Erythroblast (primary cell): ENCODE data around the gene MRPS10.
A peak's percentile ranks its signal among the peaks of the same experiment; 100 is the strongest.

ENCODE experiments used
- DNase-seq, 2 experiments: peaks; one replicate each; lab custom pipeline; 2025; lab: John Stamatoyannopoulos, UW
- GATA1 ChIP-seq: IDR thresholded peaks from 2 replicates; pipeline ENCODE4 v1.6.1; 2011; ENCODE audit warnings: low read depth, mild to moderate bottlenecking, control low read depth, low read length, moderate library complexity
- POLR2A ChIP-seq: IDR thresholded peaks from 2 replicates; pipeline ENCODE4 v1.6.1; 2011; ENCODE audit warnings: mild to moderate bottlenecking, low read length

MRPS10 gene

DNA sequence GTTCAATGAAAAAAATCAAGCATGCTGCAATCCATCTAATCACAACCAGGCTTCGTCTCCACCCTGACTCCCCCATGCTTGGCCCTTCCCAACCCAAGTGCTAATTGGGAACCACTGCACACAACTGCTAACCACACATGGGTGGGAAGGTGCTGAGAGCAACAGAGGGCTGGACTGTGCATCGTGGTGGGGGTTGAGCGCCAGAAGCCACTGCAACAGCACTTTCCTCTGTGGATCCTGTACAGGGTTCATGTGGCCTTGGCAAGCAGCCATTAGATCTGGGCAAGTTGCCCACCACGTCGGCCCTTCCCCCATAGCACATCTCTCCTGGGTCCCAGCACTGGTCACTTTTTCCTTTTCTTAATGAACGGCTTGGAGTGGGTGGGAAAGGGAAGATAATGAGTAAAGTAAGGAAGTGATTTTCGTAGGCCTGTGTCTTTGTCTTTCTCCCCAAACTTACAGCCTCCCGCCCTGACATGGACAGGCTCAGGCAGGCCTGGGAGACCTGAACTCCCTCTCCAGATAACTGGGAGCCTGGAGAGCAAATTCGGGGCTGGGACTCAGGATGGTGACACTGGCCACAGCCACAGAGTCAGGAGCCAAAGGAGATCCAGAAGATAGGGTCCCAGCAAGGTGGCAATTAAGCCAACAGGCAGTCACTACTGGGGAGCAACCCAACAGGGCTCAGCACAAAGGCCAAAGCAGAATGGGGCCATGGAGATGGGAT, 34.4 kb upstream of the MRPS10 start:
- TF ChIP-seq POLR2A (no peak), GATA1 (no peak)
- DNase-seq: peak; percentile 14 to 31

GRCh38 chr6:42251500-42251899, 33.8 kb upstream of the MRPS10 start:
- no peak for DNase-seq
- no peak for TF ChIP-seq GATA1
- no peak for TF ChIP-seq POLR2A

DNA sequence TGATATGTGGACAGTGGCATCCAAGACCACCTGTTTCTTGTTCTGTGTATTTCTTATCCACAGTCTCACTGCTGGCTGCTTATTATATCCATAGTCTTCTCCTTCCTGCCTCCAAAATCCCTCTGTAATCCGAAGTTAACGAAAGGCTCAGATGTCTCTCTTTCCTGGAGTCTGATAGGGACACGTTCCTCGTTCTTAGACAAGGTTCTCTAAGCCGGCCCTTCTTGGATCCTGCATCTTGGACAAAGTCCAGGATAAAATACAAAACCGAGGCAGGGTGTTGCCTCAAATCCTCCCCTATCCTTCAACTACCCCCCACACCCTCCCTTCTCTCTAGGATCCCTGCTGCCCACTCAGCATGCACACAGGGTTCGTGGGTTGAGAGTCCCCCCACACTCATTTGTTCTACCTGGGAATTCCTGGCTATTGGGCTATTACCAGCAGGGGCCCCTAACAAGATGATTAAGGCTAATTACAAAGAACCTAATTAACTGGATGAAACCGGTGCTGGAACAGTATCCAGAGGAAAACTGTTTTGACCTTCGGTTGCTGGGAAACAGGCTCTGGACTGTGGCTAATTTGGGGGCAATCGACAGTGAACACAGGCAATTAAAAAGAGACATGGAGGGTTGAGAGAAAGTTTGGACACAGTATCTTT, 32.7 kb upstream of the MRPS10 start:
- no peak for TF ChIP-seq POLR2A
- TF ChIP-seq GATA1: no peak
- no peak for DNase-seq

GRCh38 chr6:42249279-42249678, 31.6 kb upstream of the MRPS10 start:
- TF ChIP-seq POLR2A: no peak
- TF ChIP-seq GATA1: no peak
- DNase-seq: no peak

GRCh38 chr6:42243046-42243445, 25.4 kb upstream of the MRPS10 start:
- TF ChIP-seq GATA1 (no peak), POLR2A (no peak)
- DNase-seq: no peak

DNA sequence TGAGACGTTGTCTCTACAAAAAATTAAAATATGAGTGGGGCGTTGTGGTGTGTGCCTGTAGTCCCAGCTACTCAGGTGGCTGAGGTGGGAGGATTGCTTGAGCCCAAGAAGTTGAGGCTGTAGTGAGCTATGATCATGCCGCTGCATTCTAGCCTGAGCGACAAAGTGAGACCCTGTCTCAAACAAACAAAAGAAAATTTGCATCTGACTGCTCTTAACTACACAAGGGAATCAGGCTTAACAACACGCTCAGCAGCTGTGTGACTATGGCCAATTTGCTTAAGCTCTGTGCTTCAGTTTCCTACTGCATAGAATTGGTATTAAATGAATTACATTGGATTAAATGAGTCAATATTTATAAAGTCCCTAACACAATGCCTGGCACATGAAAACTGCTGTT, 24.3 kb upstream of the MRPS10 start:
- no peak for TF ChIP-seq POLR2A
- TF ChIP-seq GATA1: no peak
- DNase-seq: no peak

- DNase-seq: no peak
- TF ChIP-seq GATA1: no peak
- TF ChIP-seq POLR2A: no peak
These were observed 22.2 kb upstream of the MRPS10 start for GRCh38 chr6:42239736-42240375.

DNA sequence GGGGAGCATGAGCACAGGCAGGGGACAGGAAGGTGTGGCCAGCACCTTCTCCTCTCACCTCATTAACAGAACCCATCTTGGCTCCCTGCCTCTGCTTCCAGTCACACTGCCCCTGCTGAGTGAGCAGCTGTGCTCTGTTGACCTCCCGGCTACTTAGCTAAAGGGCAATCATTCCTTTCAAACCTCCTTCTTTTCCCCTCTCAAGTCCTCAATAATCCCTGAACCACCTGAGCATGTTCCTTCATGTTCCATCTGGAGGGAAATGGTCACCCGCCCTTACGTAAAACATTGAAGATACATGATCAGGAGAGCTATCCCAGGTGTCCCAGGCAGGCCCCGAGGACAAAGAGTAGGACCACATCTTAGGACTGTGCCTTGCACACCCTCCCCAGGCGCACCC, 21.7 kb upstream of the MRPS10 start:
- TF ChIP-seq GATA1 (no peak), POLR2A (no peak)
- DNase-seq: no peak

DNA sequence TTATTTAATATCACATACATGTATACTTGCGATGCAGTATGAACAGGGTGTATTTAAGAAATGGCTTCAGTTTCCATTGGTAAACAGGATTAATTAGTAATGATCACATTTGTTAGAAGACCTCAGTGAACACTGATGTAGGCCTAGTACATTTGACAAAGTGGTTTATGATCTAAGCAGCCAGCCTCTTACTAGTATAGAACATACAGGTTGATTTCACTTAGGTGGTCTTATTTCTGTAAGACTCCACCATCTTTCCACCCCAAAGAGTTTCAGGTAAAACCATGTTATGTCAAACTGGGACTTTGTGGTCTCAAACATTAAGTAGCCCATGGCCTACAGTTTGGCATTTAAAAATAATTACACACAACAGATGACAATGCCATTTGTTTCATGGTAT, 20.2 kb upstream of the MRPS10 start:
- TF ChIP-seq POLR2A (no peak), GATA1 (no peak)
- no peak for DNase-seq

- TF ChIP-seq POLR2A (no peak), GATA1 (no peak)
- no peak for DNase-seq
These were observed 19.2 kb upstream of the MRPS10 start for GRCh38 chr6:42236682-42237473.

GRCh38 chr6:42236030-42236429, 18.4 kb upstream of the MRPS10 start:
- TF ChIP-seq GATA1 (no peak), POLR2A (no peak)
- DNase-seq: no peak

GRCh38 chr6:42232035-42232434, 14.4 kb upstream of the MRPS10 start:
- TF ChIP-seq GATA1 (no peak), POLR2A (no peak)
- DNase-seq: no peak
